Thyroid gland (tissue), 4 donors: ENCODE measurements around the gene DNAJB12.

Experiments
- POLR2A ChIP-seq, 2 donors: fragments of 450-650 bp; IDR thresholded peaks; one replicate each; pipeline ENCODE4 v1.6.1; 2017; ENCODE audit warnings: antibody characterized with exemption in 2 of 2, mild to moderate bottlenecking in 2 of 2, moderate library complexity in 1 of 2
- TF ChIP-seq, protein P1 (sequence below), 6 experiments: fragments of 200-600 bp in 3 of 6; fragments of 450-650 bp in 3 of 6; sonication (generic) in 3 of 6; IDR thresholded peaks; one replicate each; pipeline ENCODE4 v1.5.1; 2016 to 2019; ENCODE audit warnings: antibody characterized with exemption in 6 of 6, mild to moderate bottlenecking in 2 of 6, inconsistent platforms in 1 of 6, moderate library complexity in 1 of 6

DNA sequence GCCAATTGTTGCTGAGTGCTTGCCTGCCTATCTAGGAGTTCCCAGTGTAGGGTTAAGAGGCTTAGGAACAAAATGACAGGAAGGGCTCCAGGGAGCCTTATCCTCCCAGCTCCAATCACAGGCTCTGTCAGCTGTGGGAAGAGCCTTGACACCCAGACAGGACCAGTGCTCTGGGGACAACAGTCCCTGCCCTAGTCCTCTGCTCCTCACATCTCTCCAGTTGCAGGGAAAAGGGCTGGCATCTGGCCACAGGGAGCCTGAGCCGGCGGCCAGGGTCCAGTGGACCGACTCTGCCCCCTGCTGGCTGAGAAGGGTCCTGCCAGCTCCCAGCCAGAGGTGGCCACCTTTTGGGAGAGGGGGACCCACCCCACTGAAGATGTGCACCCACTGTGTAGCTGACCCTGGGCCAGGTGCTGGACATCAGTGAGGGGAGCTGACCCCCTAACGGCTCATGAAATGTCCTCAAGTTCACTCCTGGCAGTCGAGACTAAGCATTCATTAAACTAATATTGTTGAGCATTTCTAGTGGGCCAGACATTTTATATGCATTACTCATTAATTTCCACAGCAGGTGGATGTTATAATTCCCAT is 17.6 kb downstream of the DNAJB12 start:
- TF ChIP-seq, protein P1, sequence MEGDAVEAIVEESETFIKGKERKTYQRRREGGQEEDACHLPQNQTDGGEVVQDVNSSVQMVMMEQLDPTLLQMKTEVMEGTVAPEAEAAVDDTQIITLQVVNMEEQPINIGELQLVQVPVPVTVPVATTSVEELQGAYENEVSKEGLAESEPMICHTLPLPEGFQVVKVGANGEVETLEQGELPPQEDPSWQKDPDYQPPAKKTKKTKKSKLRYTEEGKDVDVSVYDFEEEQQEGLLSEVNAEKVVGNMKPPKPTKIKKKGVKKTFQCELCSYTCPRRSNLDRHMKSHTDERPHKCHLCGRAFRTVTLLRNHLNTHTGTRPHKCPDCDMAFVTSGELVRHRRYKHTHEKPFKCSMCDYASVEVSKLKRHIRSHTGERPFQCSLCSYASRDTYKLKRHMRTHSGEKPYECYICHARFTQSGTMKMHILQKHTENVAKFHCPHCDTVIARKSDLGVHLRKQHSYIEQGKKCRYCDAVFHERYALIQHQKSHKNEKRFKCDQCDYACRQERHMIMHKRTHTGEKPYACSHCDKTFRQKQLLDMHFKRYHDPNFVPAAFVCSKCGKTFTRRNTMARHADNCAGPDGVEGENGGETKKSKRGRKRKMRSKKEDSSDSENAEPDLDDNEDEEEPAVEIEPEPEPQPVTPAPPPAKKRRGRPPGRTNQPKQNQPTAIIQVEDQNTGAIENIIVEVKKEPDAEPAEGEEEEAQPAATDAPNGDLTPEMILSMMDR (IDR thresholded peaks at IDR 0.05): peak; percentile 89 to 98 (median 93)
- TF ChIP-seq POLR2A (IDR thresholded peaks at IDR 0.05): no peak
